Activated T-helper 2 cell treated with anti-CD3 and anti-CD28 coated beads, Interferon-gamma antibody, Interleukin-2, Interleukin-4, amounts not matched to agents 10 μg/mL and 5 μg/mL and 100 μg/mL, durations not matched to agents 14 hours and 24 hours and 36 hours (primary cell): Measurements from ENCODE around the gene SNX13. TPM values are rescaled to one million over a fixed set of nuclear protein-coding genes. Genes with fewer than 3 reads are reported as not detected.

ENCODE experiments used
- total RNA-seq: library from RNA; stranded (reverse); gene quantifications from 2 replicates; pipeline ENCODE4 v1.2.3, GENCODE V29; 2022

The SNX13 gene
- total RNA-seq, 1 donor from 2014 or later = 21.9 TPM

Other genes with a start within 250 kb of the SNX13 start
- not detected in 2 replicates for gene PRPS1L1, start 87.4 kb upstream of the SNX13 start, total RNA-seq